Activated naive CD8-positive, alpha-beta T cell treated with anti-CD3 and anti-CD28 coated beads, Interleukin-2, amount 50 U/mL, for 24 hours (primary cell): ENCODE results near the gene STMN1.

Source experiments
- ATAC-seq: fragments of 150-1000 bp; cut with Tn5 transposase; one replicate; pipeline ENCODE4 v1.10.0; 2021
- DNase-seq: peaks from one replicate; pipeline ENCODE4 v3.0.0; 2021
- H3K27ac Mint-ChIP-seq: one replicate; pipeline ENCODE4 v1.8.0; 2021; ENCODE audit warnings: mild to moderate bottlenecking, mixed read lengths
- H3K27me3 Mint-ChIP-seq: one replicate; pipeline ENCODE4 v1.8.0; 2021; ENCODE audit warnings: mixed read lengths
- H3K36me3 Mint-ChIP-seq: one replicate; pipeline ENCODE4 v1.8.0; 2021; ENCODE audit warnings: low read depth, mixed read lengths
- H3K4me1 Mint-ChIP-seq: one replicate; pipeline ENCODE4 v1.8.0; 2021; ENCODE audit warnings: mixed read lengths
- H3K4me3 Mint-ChIP-seq: one replicate; pipeline ENCODE4 v1.8.0; 2021; ENCODE audit warnings: mild to moderate bottlenecking, moderate library complexity, mixed read lengths
- H3K9me3 Mint-ChIP-seq: one replicate; pipeline ENCODE4 v1.8.0; 2021; ENCODE audit warnings: mixed read lengths

Gene STMN1

GRCh38 chr1:25908161-25908560, 1.9 kb upstream of the STMN1 start:
- Mint-ChIP-seq H3K4me1 (peaks cover 21% of the 10 kb centered on the region), H3K27ac (no peak overlapping the region), H3K9me3 (no peaks in the 10 kb centered on the region), H3K27me3 (no peaks in the 10 kb centered on the region), H3K4me3 (no peak overlapping the region), H3K36me3 (peaks cover 16% of the 10 kb centered on the region)
- DNase-seq (no peak), ATAC-seq (no peak)

GRCh38 chr1:25907601-25908000, 1.4 kb upstream of the STMN1 start:
- Mint-ChIP-seq H3K27me3 (no peaks in the 10 kb centered on the region), H3K9me3 (no peaks in the 10 kb centered on the region), H3K27ac (no peak overlapping the region), H3K36me3 (peaks cover 20% of the 10 kb centered on the region), H3K4me1 (peaks cover 24% of the 10 kb centered on the region), H3K4me3 (no peak overlapping the region)
- ATAC-seq (no peak), DNase-seq (no peak)

GRCh38 chr1:25906644-25907300, 553 bp upstream of the STMN1 start:
- Mint-ChIP-seq H3K36me3 (peaks cover 27% of the 10 kb centered on the region), H3K27ac (no peak overlapping the region), H3K4me3 (peak overlapping the region; percentile 92), H3K4me1 (peaks cover 26% of the 10 kb centered on the region), H3K27me3 (no peaks in the 10 kb centered on the region), H3K9me3 (no peaks in the 10 kb centered on the region)
- ATAC-seq (no peak), DNase-seq (no peak)

DNA sequence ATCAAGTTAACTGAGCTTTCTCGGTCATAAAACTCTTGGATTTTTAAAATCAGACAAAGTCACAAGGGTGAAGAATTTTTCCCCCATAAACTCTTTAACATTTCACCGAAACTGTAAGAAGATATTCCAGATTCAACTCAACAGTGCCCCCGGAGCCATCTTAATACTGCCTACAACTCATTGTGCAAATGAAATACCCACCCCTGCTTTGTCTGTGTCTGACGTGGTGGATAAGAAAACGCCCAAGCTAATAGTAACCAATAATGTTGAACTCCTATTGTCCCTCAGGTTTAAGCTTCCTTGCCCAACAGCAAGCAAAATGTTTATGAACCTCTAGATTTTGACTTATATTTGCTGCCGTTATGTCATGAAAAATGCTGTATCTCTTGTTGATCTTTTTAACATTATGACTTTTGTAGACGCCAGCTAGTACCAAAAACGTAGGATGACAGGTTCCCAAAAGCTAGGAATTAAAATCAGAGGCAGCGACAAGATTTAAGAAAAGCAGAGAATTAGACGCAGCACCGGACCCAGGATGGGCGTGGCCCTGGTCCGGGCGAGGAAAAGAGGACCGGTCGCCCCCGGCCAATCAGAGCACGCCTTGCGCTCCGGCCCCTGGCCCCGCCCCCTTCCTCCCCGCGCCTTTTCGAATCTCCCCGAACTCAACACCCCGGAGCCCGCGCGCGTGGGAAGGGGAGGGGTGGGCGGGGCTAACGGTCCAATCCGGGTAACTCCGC, 1.1 kb downstream of the STMN1 start:
- Mint-ChIP-seq H3K27ac (peak overlapping the region; percentile 79), H3K4me3 (peak overlapping the region; percentile 92), H3K27me3 (no peaks in the 10 kb centered on the region), H3K9me3 (no peaks in the 10 kb centered on the region), H3K36me3 (peaks cover 42% of the 10 kb centered on the region), H3K4me1 (peaks cover 31% of the 10 kb centered on the region)
- peak; percentile 98 for DNase-seq
- peak; percentile 87 for ATAC-seq

- Mint-ChIP-seq H3K27me3 (no peaks in the 10 kb centered on the region), H3K4me1 (peaks cover 31% of the 10 kb centered on the region), H3K36me3 (peaks cover 44% of the 10 kb centered on the region), H3K4me3 (peak overlapping the region; percentile 92), H3K27ac (no peak overlapping the region), H3K9me3 (no peaks in the 10 kb centered on the region)
- ATAC-seq (no peak), DNase-seq (no peak)
These were observed 2.2 kb downstream of the STMN1 start for GRCh38 chr1:25903986-25904385.

GRCh38 chr1:25902462-25902861, 3.8 kb downstream of the STMN1 start:
- DNase-seq: no peak
- Mint-ChIP-seq H3K27ac (no peak overlapping the region), H3K4me1 (peaks cover 31% of the 10 kb centered on the region), H3K4me3 (no peak overlapping the region), H3K9me3 (no peaks in the 10 kb centered on the region), H3K27me3 (no peaks in the 10 kb centered on the region), H3K36me3 (peaks cover 52% of the 10 kb centered on the region)
- ATAC-seq: no peak

DNA sequence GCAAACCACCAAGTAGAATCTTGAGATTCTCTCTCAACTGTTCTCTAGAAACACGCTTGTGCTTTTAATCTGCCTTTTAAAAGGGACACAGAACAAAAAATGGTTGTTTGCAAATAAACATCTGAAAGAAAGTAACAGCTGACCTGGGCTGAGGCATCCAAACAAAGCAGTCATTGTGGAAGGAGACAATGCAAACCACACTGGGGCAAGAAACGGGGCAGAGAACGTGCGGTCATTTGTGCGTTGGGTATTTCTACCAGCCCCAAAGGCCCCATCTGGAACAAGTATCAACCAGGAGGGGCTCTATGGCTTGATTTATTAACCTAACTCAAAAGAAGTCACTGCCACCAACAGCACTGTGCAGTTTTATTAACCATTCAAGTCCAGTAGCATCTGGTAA, 6.0 kb downstream of the STMN1 start:
- H3K4me3 Mint-ChIP-seq: no peak overlapping the region

GRCh38 chr1:25899792-25900191, 6.4 kb downstream of the STMN1 start:
- Mint-ChIP-seq H3K27me3 (no peaks in the 10 kb centered on the region), H3K4me1 (peaks cover 32% of the 10 kb centered on the region), H3K27ac (no peak overlapping the region), H3K4me3 (no peak overlapping the region), H3K36me3 (peaks cover 47% of the 10 kb centered on the region), H3K9me3 (no peaks in the 10 kb centered on the region)
- no peak for ATAC-seq
- no peak for DNase-seq

More for the DNA sequence above, 6.0 kb downstream of the STMN1 start:
- no peak overlapping the region for H3K27ac Mint-ChIP-seq
- ATAC-seq: no peak
- peaks cover 33% of the 10 kb centered on the region for H3K4me1 Mint-ChIP-seq
- no peaks in the 10 kb centered on the region for H3K27me3 Mint-ChIP-seq
- H3K9me3 Mint-ChIP-seq: no peaks in the 10 kb centered on the region
- peaks cover 51% of the 10 kb centered on the region for H3K36me3 Mint-ChIP-seq
- no peak for DNase-seq

GRCh38 chr1:25898223-25899015, 7.8 kb downstream of the STMN1 start:
- no peak overlapping the region for H3K4me3 Mint-ChIP-seq
- H3K27me3 Mint-ChIP-seq: no peaks in the 10 kb centered on the region
- H3K36me3 Mint-ChIP-seq: peaks cover 39% of the 10 kb centered on the region
- H3K4me1 Mint-ChIP-seq: peaks cover 20% of the 10 kb centered on the region
- no peak for ATAC-seq
- no peaks in the 10 kb centered on the region for H3K9me3 Mint-ChIP-seq
- no peak overlapping the region for H3K27ac Mint-ChIP-seq
- DNase-seq: no peak

GRCh38 chr1:25897754-25898153, 8.5 kb downstream of the STMN1 start:
- Mint-ChIP-seq H3K4me3 (no peak overlapping the region), H3K27ac (no peak overlapping the region), H3K27me3 (no peaks in the 10 kb centered on the region), H3K9me3 (no peaks in the 10 kb centered on the region), H3K4me1 (peaks cover 17% of the 10 kb centered on the region), H3K36me3 (peaks cover 33% of the 10 kb centered on the region)
- no peak for ATAC-seq
- DNase-seq: no peak

- Mint-ChIP-seq H3K27me3 (no peaks in the 10 kb centered on the region), H3K9me3 (no peaks in the 10 kb centered on the region), H3K27ac (no peak overlapping the region), H3K4me3 (no peak overlapping the region), H3K4me1 (peaks cover 19% of the 10 kb centered on the region), H3K36me3 (peaks cover 20% of the 10 kb centered on the region)
- ATAC-seq (no peak), DNase-seq (no peak)
These were observed 10.0 kb downstream of the STMN1 start for GRCh38 chr1:25896266-25896665.

- Mint-ChIP-seq H3K27me3 (no peaks in the 10 kb centered on the region), H3K4me1 (peaks cover 13% of the 10 kb centered on the region), H3K27ac (no peak overlapping the region), H3K4me3 (no peak overlapping the region), H3K36me3 (peaks cover 13% of the 10 kb centered on the region), H3K9me3 (no peaks in the 10 kb centered on the region)
- ATAC-seq: peak; percentile 97
- DNase-seq: peak; percentile 89
These were observed 10.7 kb downstream of the STMN1 start for GRCh38 chr1:25895365-25895990.

DNA sequence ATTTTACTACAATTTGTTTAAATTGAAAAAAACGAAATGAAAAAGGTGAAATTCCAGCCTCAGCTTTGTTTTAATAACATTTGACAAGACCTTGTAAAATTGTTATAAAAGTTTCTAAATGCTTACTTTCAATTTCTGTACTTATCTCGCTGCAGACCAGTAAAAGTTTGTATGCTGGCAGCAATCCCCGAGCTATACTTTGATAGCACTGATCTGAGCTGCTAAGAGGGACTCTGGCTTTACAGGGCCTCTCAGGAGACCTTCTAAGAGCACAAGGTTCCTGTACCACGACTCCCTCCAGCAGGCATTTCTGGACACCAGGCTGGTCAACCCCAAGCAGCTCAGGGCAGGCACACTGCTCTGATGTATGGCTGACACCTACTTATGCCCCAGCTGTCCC, 13.1 kb downstream of the STMN1 start:
- Mint-ChIP-seq H3K27me3 (no peaks in the 10 kb centered on the region), H3K27ac (no peak overlapping the region), H3K9me3 (no peaks in the 10 kb centered on the region), H3K36me3 (peaks cover under 1% of the 10 kb centered on the region), H3K4me1 (peaks cover 13% of the 10 kb centered on the region), H3K4me3 (no peak overlapping the region)
- ATAC-seq (no peak), DNase-seq (no peak)

GRCh38 chr1:25891606-25892005, 14.6 kb downstream of the STMN1 start:
- H3K9me3 Mint-ChIP-seq: no peaks in the 10 kb centered on the region
- ATAC-seq: no peak
- H3K36me3 Mint-ChIP-seq: no peaks in the 10 kb centered on the region
- H3K27me3 Mint-ChIP-seq: no peaks in the 10 kb centered on the region
- peaks cover 13% of the 10 kb centered on the region for H3K4me1 Mint-ChIP-seq
- no peak overlapping the region for H3K4me3 Mint-ChIP-seq
- DNase-seq: no peak
- H3K27ac Mint-ChIP-seq: no peak overlapping the region
